Endothelial cell (in vitro differentiated cells): Measurements from ENCODE around the gene ARHGAP24. TPM values are rescaled to one million over a fixed set of nuclear protein-coding genes. Genes with fewer than 3 reads are reported as not detected.

ENCODE experiments used
- DNase-seq: peaks from one replicate; pipeline ENCODE4 v3.0.0; 2021; ENCODE audit warnings: low spot score
- H3K27ac Mint-ChIP-seq: one replicate; pipeline ENCODE4 v1.8.0; 2021; ENCODE audit warnings: mixed read lengths, inconsistent platforms; ENCODE audit not compliant: unreplicated experiment
- H3K27me3 Mint-ChIP-seq: one replicate; pipeline ENCODE4 v1.8.0; 2021; ENCODE audit warnings: mild to moderate bottlenecking, moderate library complexity, mixed read lengths, inconsistent platforms; ENCODE audit not compliant: unreplicated experiment
- H3K36me3 Mint-ChIP-seq: one replicate; pipeline ENCODE4 v1.8.0; 2021; ENCODE audit warnings: mild to moderate bottlenecking, low read depth, mixed read lengths, inconsistent platforms; ENCODE audit not compliant: unreplicated experiment
- H3K4me1 Mint-ChIP-seq: one replicate; pipeline ENCODE4 v1.8.0; 2021; ENCODE audit warnings: mild to moderate bottlenecking, mixed read lengths, inconsistent platforms; ENCODE audit not compliant: unreplicated experiment
- H3K4me3 Mint-ChIP-seq: one replicate; pipeline ENCODE4 v1.8.0; 2021; ENCODE audit warnings: mild to moderate bottlenecking, mixed read lengths, inconsistent platforms; ENCODE audit not compliant: unreplicated experiment
- H3K9me3 Mint-ChIP-seq: one replicate; pipeline ENCODE4 v1.8.0; 2021; ENCODE audit warnings: mixed read lengths, inconsistent platforms; ENCODE audit not compliant: unreplicated experiment
- CTCF ChIP-seq: fragments of 200-600 bp; sonication (generic); IDR thresholded peaks from one replicate; pipeline ENCODE4 v1.5.0; 2021; ENCODE audit warnings: antibody characterized with exemption; ENCODE audit not compliant: unreplicated experiment
- total RNA-seq: library from RNA; stranded (reverse); fragmentation: NEBNext Ultra II Directional; extraction: Animal tissue kit (Norgen Biotek cat#: 25700); gene quantifications from one replicate; pipeline ENCODE4 v1.2.1, GENCODE V29; 2021; ENCODE audit not compliant: unreplicated experiment

ARHGAP24 gene
- total RNA-seq, 1 donor from 2014 or later, result 5.0 TPM

GRCh38 chr4:85744950-85745349, 270.0 kb downstream of the ARHGAP24 start:
- no peak overlapping the region for H3K4me3 Mint-ChIP-seq
- no peaks in the 10 kb centered on the region for H3K4me1 Mint-ChIP-seq
- no peaks in the 10 kb centered on the region for H3K36me3 Mint-ChIP-seq
- H3K27me3 Mint-ChIP-seq, result peaks cover under 1% of the 10 kb centered on the region
- DNase-seq, result no peak
- no peak overlapping the region for H3K27ac Mint-ChIP-seq
- H3K9me3 Mint-ChIP-seq, result no peaks in the 10 kb centered on the region
- no peak for TF ChIP-seq CTCF

- Mint-ChIP-seq H3K4me3 (no peak overlapping the region), H3K27ac (peak overlapping the region; percentile 31), H3K27me3 (no peaks in the 10 kb centered on the region), H3K4me1 (no peaks in the 10 kb centered on the region), H3K9me3 (no peaks in the 10 kb centered on the region), H3K36me3 (no peaks in the 10 kb centered on the region)
- TF ChIP-seq CTCF, result no peak
- DNase-seq, result no peak
These were observed 271.0 kb downstream of the ARHGAP24 start for GRCh38 chr4:85745939-85746338.

- H3K4me1 Mint-ChIP-seq, result peaks cover 13% of the 10 kb centered on the region
- no peak overlapping the region for H3K27ac Mint-ChIP-seq
- H3K27me3 Mint-ChIP-seq, result no peaks in the 10 kb centered on the region
- H3K9me3 Mint-ChIP-seq, result no peaks in the 10 kb centered on the region
- H3K4me3 Mint-ChIP-seq, result no peak overlapping the region
- DNase-seq, result peak; percentile 18
- no peaks in the 10 kb centered on the region for H3K36me3 Mint-ChIP-seq
- peak; percentile 77 for TF ChIP-seq CTCF
These were observed 273.0 kb downstream of the ARHGAP24 start for GRCh38 chr4:85747882-85748491.

- H3K27me3 Mint-ChIP-seq, result no peaks in the 10 kb centered on the region
- no peak overlapping the region for H3K27ac Mint-ChIP-seq
These were observed 273.7 kb downstream of the ARHGAP24 start for GRCh38 chr4:85748654-85749053.

More at GRCh38 chr4:85748654-85749053, 273.7 kb downstream of the ARHGAP24 start:
- no peak for DNase-seq
- H3K9me3 Mint-ChIP-seq, result no peaks in the 10 kb centered on the region
- peaks cover 16% of the 10 kb centered on the region for H3K4me1 Mint-ChIP-seq
- H3K4me3 Mint-ChIP-seq, result no peak overlapping the region
- H3K36me3 Mint-ChIP-seq, result no peaks in the 10 kb centered on the region
- no peak for TF ChIP-seq CTCF
